Stimulated activated CD4-positive, alpha-beta T cell treated with anti-CD3 and anti-CD28 coated beads, Interleukin-1b, Interleukin-23, amount 100 ng/mL, for 48 hours (primary cell): ENCODE data around the gene OR5K4.
"Not testable (repeated sequence)": the region's sequence is repeated elsewhere in the genome, so short reads cannot be mapped to it uniquely, and the experiment has no call there.

ENCODE experiments used
- DNase-seq: peaks from one replicate; pipeline ENCODE4 v3.0.0-alpha.2; 2020

OR5K4 gene

DNA sequence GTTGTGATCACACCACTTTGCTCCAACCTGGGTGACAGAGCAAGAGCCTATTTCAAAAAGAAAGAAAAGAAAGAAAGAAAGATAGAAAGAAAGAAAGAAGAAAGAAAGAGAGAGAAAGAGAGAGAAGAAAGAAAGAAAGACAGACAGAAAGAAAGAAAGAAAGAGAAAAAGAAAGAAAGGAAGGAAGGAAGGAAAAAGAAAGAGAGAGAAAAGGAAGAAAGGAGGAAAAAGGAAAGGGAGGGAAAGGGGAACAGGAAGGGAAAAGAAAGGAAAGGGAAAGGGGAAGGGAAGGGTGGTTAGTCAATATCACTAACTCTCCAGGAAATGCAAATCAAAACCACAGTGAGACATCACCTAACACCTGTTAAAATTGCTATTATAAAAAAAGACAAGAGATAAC is 18.2 kb downstream of the OR5K4 start:
- DNase-seq: no peak

DNA sequence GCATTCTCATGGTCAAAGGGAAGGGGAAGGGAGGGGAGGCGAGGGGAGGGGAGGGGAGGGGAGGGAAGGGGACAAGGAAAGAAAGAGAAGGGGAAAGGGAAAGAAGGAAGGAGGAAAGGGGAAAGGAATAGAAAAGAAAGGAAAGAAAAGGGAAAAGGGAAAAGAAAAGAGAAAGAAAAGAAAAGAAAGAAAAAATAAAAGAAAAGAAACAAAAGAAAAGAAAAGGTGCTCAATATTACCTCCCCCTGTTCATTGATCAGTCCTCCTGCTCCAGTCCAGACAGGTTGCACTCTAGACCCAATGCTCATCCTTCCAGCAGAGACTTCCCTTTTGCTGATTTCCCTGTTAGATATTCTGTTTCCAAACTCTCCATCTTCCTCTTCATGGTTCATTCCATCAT is 18.8 kb downstream of the OR5K4 start:
- DNase-seq: no peak

DNA sequence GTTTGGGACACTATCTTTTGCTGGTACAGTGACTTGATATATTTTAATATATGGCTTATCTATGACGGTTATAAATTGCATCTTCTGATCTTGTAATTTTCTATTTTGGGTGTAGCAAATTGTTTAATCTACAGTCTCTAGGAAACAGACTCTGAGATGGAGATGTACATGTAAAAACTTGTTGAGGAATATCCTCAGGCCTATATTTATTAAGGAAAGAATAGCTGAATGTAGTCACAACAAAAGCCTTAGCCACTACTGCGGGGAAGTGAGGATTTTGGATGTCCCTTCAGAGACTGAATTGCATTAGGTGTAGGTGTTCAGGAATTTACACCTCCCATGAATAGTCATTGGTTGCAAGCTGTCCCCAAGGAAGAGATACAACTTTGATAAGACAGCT is 23.0 kb downstream of the OR5K4 start:
- no peak for DNase-seq

DNA sequence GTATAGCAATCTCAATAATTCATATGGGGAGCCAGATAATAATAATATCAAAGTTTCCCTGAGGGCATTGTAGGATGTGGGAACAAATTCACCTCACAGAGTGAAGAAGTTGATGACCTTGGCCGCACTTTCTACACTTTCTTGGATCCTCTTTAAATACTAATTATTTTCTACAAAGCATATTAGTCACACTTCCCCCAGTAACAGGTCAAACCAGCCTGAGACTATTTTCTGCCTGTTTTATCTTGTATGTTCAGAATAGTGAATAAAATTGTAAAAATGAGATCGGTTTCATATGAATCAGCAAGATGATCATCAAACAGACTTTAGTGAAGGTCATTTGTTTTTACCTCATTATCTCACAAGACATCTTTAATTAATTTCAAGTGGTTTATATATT is 34.5 kb downstream of the OR5K4 start:
- no peak for DNase-seq

DNA sequence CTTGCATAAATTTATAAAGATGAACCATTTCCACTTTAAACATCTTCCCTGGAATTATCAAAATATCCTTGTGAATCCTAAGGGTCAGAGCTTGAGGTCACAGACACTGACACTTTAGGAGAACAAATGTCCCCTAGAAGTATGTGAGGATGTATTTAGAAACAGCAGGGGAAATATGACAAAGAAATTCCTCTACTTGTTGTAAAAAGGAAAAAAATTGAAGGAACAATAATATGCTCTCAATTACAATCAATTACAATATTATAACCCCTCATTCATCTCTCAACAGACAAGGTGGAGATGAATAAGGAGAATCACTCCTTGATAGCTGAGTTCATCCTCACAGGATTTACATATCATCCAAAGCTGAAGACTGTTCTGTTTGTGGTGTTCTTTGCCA is 36.7 kb downstream of the OR5K4 start, which contains the start of gene OR5K3:
Gene OR5K3 (plus strand): TSS at position 301 of the 400 bp plus-strand sequence. CDS start 0 bp downstream, at position 301.
- DNase-seq: no peak

DNA sequence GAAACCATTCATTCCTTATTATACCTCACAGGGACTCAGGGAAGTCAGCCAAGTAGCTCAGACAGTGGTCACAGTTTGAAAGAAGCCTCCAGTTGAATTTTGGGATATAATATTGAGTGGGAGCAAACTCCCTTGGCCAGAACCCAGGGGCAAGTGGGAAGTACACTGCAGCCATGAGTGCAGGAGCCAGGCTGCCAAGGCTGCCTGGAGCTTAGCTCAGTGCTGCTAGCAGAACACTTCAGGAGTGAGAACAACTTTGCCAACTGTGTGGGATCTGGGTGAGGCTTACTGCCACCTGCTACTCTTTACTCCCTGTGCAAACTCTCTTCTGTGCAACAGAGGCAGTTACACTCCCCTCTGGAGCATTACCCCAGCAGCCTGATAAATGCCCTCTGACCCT is 41.4 kb downstream of the OR5K4 start:
- DNase-seq: no peak

DNA sequence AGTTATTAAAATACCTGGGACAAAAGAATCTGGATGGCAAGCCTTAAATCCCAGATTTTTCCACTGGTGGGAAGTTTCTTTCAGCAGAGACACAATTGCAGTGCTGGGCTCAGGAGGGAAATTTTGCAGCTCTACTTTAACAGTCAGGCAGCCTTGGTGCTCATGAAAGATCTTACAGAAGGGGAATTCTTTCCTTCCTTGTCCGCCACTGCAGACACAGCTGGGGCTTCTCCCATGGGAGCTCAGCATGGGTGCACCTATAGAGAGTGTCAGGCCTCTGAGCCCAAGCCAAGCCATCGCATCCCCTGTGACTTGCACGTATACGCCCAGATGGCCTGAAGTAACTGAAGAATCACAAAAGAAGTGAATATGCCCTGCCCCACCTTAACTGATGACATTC is 42.8 kb downstream of the OR5K4 start:
- not testable (repeated sequence) for DNase-seq

DNA sequence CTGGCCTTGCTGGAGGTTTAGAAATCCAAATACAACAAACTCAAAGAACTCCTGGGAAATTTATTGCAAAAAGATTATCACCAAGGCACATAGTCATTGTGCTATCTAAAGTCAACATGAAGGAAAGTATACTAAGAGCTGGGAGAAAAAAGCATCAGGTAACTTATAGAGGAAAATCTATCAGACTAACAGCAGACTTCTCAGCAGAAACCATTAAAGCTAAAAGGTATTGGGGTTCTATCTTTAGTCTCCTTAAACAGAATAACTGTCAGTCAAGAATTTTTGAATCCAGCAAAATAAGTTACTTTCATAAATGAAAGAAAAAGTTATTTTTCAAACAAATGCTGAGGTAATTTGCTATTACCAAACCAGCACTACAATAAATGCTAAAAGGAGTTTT is 44.9 kb downstream of the OR5K4 start:
- DNase-seq: no peak

DNA sequence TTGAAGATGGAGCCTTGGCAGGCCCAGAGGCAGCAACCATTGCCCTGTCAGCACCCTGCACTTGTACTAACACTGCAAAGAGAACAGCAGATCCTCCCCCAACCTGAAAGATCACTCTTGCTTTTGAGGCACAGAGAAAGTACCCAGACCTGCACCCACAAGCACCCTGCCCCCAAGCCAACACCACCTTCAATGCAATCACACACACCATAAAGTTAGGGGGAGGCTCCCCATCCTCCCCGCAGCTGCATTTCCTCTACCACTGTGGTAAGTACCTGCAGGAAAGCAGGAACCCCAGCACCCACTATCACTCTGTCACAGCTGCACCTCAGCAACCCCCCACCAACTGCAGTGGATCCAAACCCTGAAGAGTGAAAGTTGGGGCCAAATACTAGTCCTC is 48.9 kb downstream of the OR5K4 start:
- no peak for DNase-seq

DNA sequence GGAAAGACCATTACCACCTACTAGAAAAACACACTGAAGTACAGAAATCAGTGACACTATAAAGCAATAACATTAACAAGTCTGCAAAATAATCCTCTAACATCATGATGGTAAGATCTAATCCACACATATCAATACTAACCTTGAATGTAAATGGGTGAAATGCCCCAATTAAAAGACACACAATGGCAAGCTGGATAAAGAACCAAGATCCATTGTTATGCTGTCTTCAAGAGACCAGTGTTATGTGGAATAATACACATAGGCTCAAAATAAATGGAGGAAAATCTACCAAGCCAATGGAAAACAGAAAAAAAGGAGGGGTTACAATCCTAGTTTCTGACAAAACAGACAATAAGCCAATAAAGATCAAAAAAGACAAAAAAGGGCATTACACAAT is 50.4 kb downstream of the OR5K4 start:
- no peak for DNase-seq
